GM19452 (cell line): ENCODE results near the gene LRCH4.
"Not testable (repeated sequence)": the region's sequence is repeated elsewhere in the genome, so short reads cannot be mapped to it uniquely, and the experiment has no call there.

Experiments
- ATAC-seq: cut with Tn5 transposase; IDR thresholded peaks from one replicate; pipeline ENCODE4 v1.9.1; 2021; ENCODE audit not compliant: unreplicated experiment

The LRCH4 gene

GRCh38 chr7:100568176-100568895 lies 17.6 kb downstream of the LRCH4 start:
- no peak for ATAC-seq

DNA sequence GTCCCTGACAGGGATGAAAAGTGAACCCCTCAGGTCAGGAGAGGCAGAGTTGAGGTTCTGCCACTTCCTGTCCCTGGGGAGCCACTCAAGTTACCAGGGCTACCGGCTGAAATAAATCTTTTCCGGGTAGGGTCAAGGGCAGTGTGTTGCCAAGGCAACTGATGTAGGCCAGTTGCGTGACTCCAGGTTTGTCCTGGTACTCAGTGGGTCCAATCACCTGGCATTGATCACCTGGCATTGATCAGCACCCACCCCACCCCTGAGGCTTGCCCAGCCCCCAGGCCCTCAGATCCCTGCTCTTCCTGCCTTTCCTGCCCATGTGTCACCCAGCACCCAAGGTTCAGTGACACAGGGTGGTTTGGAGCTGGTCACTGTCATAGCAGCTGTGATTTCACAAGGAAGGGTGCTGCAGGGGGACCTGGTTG lies 18.2 kb downstream of the LRCH4 start:
- ATAC-seq: no peak

- no peak for ATAC-seq
These were observed 18.7 kb downstream of the LRCH4 start for GRCh38 chr7:100567031-100567730.

GRCh38 chr7:100566018-100566531 lies 19.9 kb downstream of the LRCH4 start:
- ATAC-seq: no peak

- ATAC-seq: no peak
These were observed 20.8 kb downstream of the LRCH4 start for GRCh38 chr7:100565133-100565571.

DNA sequence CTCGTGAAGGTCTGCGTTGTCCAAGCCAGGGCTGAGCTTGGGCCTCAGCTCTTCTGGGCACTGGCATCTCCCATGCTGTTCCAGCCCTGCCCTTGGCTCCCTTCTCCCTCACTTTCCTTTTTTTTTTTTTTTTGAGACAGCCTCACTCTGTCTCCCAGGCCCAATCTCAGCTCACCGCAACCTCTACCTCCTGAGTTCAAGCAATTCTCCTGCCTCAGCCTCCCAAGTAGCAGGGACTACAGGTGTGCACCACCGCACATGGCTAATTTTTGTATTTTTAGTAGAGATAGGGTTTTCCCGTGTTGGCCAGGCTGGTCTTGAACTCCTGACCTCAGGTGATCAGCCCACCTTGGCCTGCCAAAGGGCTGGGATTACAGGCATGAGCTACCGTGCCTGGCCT lies 21.5 kb downstream of the LRCH4 start:
- ATAC-seq: not testable (repeated sequence)

- ATAC-seq: no peak
These were observed 22.0 kb downstream of the LRCH4 start for GRCh38 chr7:100563809-100564400.

DNA sequence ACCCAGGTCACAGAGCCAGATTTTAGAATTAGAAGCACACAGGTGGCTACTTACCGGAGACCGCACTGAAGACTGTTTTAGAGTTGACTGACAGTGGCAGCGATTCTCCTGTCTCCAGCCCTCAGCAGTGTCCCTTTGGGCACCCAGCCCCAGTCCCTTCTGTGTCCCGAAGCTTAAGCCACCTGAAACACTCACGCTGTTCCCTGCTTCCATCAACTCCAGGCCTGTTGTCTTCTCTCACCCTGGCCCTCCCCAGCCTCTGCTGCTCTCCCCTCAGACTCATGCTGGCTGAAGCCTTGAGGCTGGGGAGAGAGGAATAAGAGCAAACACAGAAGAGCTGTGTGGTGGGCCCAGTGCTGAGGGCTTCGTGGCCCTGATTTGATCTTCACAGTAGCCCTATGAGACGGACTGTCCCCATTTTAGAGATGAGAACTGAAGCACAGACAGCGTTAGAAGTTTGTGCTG lies 22.8 kb downstream of the LRCH4 start:
- ATAC-seq: no peak

DNA sequence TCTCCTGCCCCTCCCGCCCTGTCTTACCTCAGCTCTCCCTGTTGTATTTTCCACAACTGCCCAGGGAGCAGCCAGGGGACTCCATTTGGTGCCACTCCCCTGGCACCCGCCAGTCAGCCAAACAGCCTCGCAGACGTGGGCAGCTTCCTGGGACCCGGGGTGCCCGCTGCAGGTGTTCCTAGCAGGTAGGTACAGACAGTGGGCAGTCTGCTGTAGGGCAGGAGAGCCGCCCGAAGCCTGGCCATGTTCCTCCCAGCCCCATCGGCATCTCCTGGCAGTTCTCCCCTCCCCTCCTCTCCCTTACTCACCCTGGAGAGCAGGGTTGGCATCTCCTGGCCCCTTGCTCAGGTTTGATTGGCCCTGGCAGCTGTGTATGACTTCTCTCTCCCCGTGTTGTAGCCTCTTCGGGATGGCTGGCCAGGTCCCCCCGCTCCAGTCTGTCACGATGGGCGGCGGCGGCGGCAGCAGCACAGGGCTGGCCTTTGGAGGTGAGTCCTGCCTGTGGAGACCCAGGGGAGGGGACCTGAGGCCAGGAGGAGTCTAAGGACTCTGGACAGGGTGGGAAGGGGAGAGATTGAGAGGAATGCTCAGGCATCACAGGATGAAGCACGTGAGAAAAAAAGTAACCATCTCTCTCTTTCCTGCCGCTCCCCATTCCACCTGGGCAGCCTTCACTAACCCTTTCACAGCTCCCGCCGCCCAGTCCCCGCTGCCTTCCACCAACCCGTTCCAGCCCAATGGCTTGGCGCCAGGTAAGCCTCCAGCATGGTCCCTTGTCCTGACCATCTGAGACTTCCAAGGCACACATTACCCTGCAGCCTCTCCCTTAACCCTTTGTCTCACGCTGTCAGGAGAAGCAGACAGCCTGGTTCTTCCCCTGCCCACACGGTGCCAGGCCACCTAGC lies 23.5 kb downstream of the LRCH4 start:
- no peak for ATAC-seq

- ATAC-seq: no peak
These were observed 24.3 kb downstream of the LRCH4 start for GRCh38 chr7:100561491-100562194.

GRCh38 chr7:100559127-100559526 lies 26.8 kb downstream of the LRCH4 start:
- ATAC-seq: no peak

DNA sequence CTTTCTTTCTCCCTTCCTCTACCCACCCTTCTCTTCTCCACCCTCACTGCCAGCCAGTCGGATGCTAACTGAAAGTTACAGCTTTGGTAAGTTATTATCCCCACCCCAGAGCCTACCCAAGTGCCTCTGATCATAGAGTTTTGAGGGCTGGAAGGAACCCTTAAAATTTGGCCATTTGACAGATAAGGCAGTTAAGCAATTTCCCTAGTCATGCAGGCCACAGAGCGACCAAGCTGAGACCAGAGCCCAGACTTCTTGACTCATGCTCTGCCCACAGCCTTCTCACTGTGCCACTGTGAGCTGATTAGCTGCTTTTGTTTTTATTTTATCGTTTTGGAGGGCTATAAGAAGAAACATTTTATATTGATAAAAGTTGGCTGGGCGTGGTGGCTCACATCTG lies 29.4 kb downstream of the LRCH4 start:
- ATAC-seq: no peak

- no peak for ATAC-seq
These were observed 30.2 kb downstream of the LRCH4 start for GRCh38 chr7:100555701-100556100.

DNA sequence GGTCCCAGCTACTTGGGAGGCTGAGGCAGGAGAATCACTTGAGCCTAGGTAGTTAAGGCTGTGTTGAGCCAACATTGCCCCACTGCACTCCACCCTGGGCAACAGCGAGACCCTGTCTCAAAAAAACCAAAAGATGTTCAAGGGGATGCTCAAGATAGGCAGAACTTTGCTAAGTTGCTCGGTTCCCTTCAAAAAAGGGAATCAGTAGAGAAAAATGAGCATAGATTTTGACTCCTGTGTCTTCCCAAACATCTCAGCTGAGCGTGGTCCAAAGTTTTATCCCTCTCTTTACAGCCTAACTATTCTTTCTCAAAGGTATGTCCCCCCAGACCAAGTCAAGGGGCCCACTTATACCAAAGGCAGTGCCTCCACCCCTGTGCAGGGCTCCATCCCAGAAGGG lies 32.9 kb downstream of the LRCH4 start:
- ATAC-seq: no peak

DNA sequence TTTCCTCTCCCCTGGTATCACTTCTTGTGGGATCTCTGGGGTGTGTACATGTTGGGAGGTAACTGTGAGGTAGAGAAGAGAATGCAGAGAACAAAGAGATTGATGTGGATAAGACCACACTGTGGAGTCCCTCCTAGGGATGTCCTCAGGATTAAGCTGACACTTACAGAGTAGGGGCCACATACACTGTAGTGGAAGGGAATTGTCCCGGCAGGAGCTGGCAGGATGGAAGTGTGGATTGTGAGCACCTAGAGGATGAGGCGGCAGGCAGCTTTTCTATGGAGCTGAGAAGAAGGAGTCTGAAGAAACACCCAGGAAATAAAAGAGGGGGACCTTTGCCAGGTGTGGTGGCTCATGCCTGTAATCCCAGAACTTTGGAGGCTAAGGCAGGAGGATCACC lies 33.4 kb downstream of the LRCH4 start:
- ATAC-seq: no peak

GRCh38 chr7:100548446-100548845 lies 37.5 kb downstream of the LRCH4 start:
- not testable (repeated sequence) for ATAC-seq

DNA sequence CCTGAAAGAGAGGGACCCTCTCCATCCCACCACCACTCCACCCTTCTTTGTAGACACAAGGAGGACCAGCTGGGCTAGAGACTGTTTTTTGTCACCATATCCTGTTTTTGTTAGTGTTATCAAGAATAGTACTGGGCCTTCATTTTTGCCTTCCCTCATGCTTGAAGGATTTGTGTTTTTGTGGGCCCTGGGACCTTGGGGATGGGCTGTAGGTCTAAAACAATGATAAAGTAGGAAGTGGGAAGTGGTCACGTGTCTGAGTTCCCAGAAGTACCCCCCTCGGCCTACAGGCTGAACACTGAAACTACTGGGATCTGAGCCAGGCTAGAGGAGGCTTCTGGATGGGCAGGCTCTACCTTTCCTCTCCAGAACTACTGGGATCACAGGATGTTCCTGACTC lies 38.1 kb downstream of the LRCH4 start:
- no peak for ATAC-seq

GRCh38 chr7:100546926-100547800 lies 38.8 kb downstream of the LRCH4 start:
- ATAC-seq: no peak
